GM19035 (cell line): ENCODE data around the gene GNG12.

Experiments
- ATAC-seq: cut with Tn5 transposase; IDR thresholded peaks from one replicate; pipeline ENCODE4 v1.9.1; 2021; ENCODE audit not compliant: unreplicated experiment

GNG12 gene

DNA sequence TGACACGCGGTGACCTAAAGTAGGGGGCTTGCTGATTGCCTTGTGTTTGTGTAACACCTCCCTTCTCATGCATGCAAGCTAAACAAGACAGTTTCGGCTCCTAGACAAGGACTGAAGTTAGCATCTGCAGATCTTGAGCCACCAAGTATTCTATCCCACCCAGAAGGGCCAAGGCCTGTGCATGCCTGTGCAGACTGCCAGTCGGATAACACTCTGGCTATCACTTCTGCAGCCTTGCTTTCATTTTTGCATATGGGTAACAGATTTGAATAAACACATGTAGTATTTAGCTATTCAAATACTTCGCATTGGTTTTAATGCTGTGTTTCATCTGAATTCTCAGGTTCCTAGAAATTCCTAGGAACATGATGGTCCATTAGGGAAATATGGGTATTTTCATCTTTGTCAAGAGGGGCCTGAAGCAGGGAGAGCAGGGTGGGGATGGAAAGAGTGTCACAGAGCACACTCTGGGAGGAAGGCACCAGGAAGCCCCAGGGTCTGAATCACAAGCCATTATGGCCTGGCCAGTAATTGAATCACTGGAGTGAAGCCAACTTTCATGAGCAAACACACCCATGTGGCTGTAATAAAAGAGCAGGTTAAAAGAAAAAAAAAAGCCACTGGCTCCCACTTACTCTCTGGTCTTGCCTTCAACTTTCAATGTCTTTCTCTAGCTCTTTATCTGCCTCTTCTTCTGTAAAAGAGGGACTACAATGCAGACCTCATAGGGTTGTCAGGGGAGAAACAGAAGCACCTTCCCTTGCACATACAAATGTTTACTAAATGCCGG, 120.0 kb downstream of the GNG12 start:
- ATAC-seq = no peak

GRCh38 chr1:67711855-67712212, 121.4 kb downstream of the GNG12 start:
- no peak for ATAC-seq

DNA sequence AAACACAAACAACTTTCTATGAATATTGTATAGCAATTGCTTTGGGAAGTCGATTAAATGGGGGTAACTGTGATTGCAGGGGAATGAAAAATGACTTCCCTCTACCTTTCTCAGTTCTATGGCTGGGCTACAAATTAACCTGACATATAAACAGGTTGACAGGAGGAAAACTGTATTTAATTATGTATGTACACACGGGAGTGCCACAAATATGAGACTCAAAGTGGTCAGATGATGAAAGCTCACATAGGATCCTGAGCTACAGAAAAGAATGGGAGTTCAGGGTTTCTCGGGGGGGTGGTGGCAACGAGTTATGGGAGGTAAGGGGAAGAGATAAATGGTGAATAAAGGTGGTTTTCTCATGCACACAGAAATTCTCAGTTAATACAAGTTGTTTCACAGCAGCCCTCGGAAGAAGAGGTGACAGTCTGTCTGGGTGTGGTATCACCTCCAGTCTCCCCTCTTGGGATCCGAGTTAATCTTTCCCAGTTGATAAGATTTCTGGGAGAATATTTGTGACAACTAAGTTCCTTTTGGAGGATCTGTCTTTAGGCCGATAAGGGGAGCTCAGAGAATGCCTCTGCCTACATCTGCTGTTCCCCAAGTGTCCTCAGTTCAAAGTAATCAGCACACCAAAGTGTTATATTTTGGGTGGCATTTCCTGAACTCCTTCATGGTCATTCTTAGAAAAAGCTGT, 122.0 kb downstream of the GNG12 start:
- ATAC-seq = no peak

GRCh38 chr1:67710417-67710816, 122.8 kb downstream of the GNG12 start:
- no peak for ATAC-seq

- no peak for ATAC-seq
These were observed 124.7 kb downstream of the GNG12 start for GRCh38 chr1:67708606-67709005.

- ATAC-seq = no peak
These were observed 127.4 kb downstream of the GNG12 start for GRCh38 chr1:67705735-67706453.

GRCh38 chr1:67704351-67704750, 128.9 kb downstream of the GNG12 start:
- ATAC-seq = no peak

DNA sequence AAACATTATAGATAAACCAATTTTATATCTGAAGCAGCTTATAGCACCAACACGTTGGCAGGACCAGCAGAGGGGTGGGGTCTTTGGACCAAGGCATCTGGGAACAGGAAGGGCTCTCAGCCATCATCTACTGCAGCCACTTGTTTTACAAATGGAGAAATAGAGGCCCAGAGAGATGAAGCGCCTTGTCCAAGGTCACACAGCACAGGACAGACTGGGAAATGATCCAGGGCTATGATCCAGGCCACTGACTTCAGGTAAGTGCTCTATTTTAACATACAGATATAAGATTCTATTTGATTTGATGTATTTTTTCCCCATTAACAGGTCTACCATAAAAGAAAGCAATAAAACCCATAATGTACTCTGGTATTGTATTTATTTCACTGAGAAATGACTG, 131.4 kb downstream of the GNG12 start:
- ATAC-seq = no peak

DNA sequence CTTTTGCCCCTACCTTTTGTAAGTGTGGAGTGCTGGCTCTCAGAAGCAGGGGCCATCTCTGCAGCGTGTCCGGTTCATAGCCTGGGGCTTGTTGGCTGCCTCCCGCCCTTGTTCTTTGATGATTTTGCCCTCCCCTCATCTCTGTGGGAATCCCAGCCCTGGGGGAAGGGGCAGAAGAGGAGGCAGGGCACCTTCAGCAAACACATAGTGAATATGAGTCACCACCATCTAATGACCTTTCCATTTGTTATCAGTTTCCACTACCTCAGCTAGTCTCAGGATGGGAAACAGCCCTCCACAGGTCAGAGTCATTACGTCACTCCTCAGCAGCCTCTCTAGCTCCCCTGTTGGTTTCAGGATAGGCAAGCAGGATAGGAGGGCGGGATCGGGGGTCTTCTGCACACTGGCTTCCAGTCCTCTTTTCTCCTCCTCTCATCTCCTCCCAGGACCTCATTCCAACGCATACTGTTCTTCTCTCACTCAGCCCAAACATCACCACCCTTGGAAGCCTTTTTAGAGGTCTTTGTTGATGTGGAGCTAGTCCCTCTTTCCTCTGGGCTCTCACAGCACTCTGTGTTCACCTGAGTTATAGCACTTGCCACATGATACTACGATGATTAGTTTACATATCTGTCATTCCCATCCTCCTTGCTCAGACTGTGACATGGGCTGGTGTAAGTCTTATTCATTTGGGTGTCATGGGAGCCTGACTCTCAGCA, 132.4 kb downstream of the GNG12 start:
- ATAC-seq = no peak

- no peak for ATAC-seq
These were observed 133.0 kb downstream of the GNG12 start for GRCh38 chr1:67700220-67700619.

- ATAC-seq = no peak
These were observed 136.6 kb downstream of the GNG12 start for GRCh38 chr1:67696708-67697107.

- ATAC-seq = no peak
These were observed 137.3 kb downstream of the GNG12 start for GRCh38 chr1:67695963-67696362.

GRCh38 chr1:67691712-67692111, 141.6 kb downstream of the GNG12 start:
- no peak for ATAC-seq

DNA sequence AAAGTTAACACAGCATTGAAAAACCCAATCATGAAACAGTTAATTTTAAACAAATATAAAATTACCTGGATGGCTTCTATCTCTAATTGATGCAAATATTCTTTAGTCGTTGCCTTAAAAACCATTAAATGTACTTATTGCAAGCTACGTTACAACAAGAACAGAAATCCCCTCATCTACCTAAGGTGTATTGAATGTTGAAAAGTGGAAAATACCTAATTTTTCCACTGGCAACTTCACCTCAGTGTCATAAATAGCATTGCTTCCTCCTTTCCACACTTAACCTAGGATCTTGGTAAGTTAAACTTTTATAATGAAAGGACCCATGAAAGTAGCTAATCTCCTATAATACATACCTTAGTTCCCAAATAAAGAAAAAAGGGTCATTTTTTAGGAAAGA, 142.9 kb downstream of the GNG12 start:
- ATAC-seq = no peak

DNA sequence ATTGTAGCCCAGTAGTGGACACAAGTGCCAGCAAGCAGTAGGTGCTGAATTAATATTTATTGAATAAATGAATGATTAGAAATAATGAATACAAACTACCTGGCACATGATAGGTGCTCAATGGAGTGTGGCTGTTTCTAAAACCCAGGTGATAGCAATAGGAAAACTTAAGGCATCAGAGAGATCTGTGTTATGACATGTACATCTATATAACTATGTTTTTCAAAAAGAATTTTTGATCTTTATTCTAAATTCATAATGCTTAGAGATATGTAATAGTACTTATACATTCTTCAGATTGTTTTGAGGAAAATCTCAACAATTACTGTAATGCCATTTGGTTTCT, 143.3 kb downstream of the GNG12 start:
- ATAC-seq = no peak

DNA sequence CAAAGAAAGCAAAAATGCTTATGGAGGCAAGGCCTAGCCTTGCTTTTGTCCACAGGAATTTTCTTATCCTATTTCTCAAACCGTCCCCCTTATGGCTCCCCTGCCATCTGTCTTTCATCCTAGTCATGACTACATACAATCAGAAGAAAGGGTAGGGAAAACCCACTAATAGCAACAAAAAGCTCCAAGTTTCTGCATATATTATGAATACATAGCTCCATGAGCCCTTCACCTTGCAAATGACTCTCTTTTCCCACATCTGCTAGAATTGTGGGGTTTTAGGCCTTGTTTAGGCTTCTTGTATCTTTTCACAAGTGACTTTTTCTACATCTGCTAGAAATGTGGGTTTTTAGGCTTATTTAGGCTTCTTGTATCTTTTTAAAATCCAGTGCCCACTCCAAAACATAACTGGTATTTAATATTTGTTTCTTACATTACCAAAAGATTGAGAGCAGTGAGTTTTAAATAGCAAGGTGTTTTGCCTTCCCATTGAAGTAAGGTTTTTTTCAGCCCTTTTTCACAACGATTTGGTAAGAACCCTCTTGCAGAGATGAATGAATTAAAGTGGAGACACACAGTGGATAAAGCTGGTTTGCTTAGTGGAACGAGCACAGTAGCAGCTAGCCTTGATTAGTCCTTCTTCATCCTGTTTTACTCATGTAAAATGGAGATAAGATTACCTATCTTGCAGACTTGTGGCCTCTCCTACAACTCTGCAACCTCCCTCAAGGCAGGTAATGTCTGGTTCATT, 143.8 kb downstream of the GNG12 start:
- no peak for ATAC-seq

GRCh38 chr1:67688526-67689219, 144.6 kb downstream of the GNG12 start:
- ATAC-seq = no peak

GRCh38 chr1:67687649-67688048, 145.6 kb downstream of the GNG12 start:
- no peak for ATAC-seq

DNA sequence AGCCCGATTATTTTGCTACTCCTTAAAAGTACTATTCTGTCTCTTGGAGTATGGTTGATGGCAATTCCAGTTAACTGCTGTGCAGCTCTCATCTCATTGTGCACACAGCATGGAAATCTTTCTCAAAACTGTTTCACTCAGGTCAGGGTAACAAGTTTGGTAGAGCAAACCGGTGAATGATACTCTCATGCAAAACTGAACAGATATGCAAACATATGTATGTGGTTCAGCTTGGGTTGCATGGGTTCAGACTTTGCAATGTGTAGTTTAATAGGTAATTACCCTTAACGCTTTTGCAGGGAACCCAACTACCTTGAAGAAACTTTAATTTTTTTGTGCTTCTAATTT, 146.1 kb downstream of the GNG12 start:
- ATAC-seq = no peak
